GM21381 (cell line): ENCODE data around the gene CHST3.
"Not testable (repeated sequence)": the region's sequence is repeated elsewhere in the genome, so short reads cannot be mapped to it uniquely, and the experiment has no call there.

ENCODE experiments used
- ATAC-seq: cut with Tn5 transposase; IDR thresholded peaks from one replicate; pipeline ENCODE4 v1.9.1; 2021; ENCODE audit warnings: mild to moderate bottlenecking, moderate library complexity; ENCODE audit not compliant: unreplicated experiment

Gene CHST3

GRCh38 chr10:71964098-71964742 lies at the start of gene CHST3:
TSS of gene CHST3 (plus strand) at chr10:71964395. CDS start at chr10:72005843, 41,448 bp downstream.
- ATAC-seq: no peak

- ATAC-seq: no peak
Observed at GRCh38 chr10:71916827-71917226, 47.4 kb upstream of the CHST3 start.

GRCh38 chr10:71918992-71919391 lies 45.2 kb upstream of the CHST3 start:
- ATAC-seq: no peak

- not testable (repeated sequence) for ATAC-seq
Observed at GRCh38 chr10:71919956-71920539, 44.1 kb upstream of the CHST3 start.

GRCh38 chr10:71920540-71921323 lies 43.5 kb upstream of the CHST3 start:
- no peak for ATAC-seq

- ATAC-seq: no peak
Observed at GRCh38 chr10:71921324-71922027, 42.7 kb upstream of the CHST3 start.

GRCh38 chr10:71923138-71923692 lies 41.0 kb upstream of the CHST3 start:
- no peak for ATAC-seq

GRCh38 chr10:71924771-71925170 lies 39.4 kb upstream of the CHST3 start:
- no peak for ATAC-seq

GRCh38 chr10:71927159-71927558 lies 37.0 kb upstream of the CHST3 start:
- ATAC-seq: no peak

GRCh38 chr10:71927776-71928592 lies 36.2 kb upstream of the CHST3 start:
- ATAC-seq: no peak

- ATAC-seq: no peak
Observed at GRCh38 chr10:71931295-71931694, 32.9 kb upstream of the CHST3 start.

GRCh38 chr10:71933651-71934050 lies 30.5 kb upstream of the CHST3 start:
- ATAC-seq: no peak

GRCh38 chr10:71938211-71938610 lies 26.0 kb upstream of the CHST3 start:
- no peak for ATAC-seq

GRCh38 chr10:71939304-71939703 lies 24.9 kb upstream of the CHST3 start:
- no peak for ATAC-seq

GRCh38 chr10:71939861-71940474 lies 24.2 kb upstream of the CHST3 start:
- no peak for ATAC-seq

GRCh38 chr10:71940752-71941151 lies 23.4 kb upstream of the CHST3 start:
- ATAC-seq: no peak

GRCh38 chr10:71941318-71941717 lies 22.9 kb upstream of the CHST3 start:
- ATAC-seq: no peak

GRCh38 chr10:71945819-71946474 lies 18.2 kb upstream of the CHST3 start:
- no peak for ATAC-seq

GRCh38 chr10:71946700-71947099 lies 17.5 kb upstream of the CHST3 start:
- ATAC-seq: no peak
